IMR-90 (cell line): ENCODE data around the gene IFNK.

Source experiments
- BHLHE40 ChIP-seq: fragments of 150-350 bp; IDR thresholded peaks from 2 replicates; pipeline ENCODE4 v1.6.1; 2016; ENCODE audit warnings: mild to moderate bottlenecking, low read depth, low read length
- CEBPB ChIP-seq: IDR thresholded peaks from 2 replicates; pipeline ENCODE4 v1.6.1; 2012; ENCODE audit warnings: low read depth, low read length, improper control_type of control experiment
- CHD1 ChIP-seq: IDR thresholded peaks from 2 replicates; pipeline ENCODE4 v1.6.1; 2012; ENCODE audit warnings: low read depth, low read length, improper control_type of control experiment
- MAFK ChIP-seq: IDR thresholded peaks from 2 replicates; pipeline ENCODE4 v1.6.1; 2012; ENCODE audit warnings: low read depth, low read length, improper control_type of control experiment
- MAZ ChIP-seq: IDR thresholded peaks from 2 replicates; pipeline ENCODE4 v1.6.1; 2012; ENCODE audit warnings: low read depth, mild to moderate bottlenecking, low read length, improper control_type of control experiment, moderate library complexity, borderline replicate concordance
- MXI1 ChIP-seq: IDR thresholded peaks from 2 replicates; pipeline ENCODE4 v1.6.1; 2012; ENCODE audit warnings: low read depth, mild to moderate bottlenecking, low read length, moderate library complexity, borderline replicate concordance
- NFE2L2 ChIP-seq: fragments of 150-350 bp; IDR thresholded peaks from 2 replicates; pipeline ENCODE4 v1.6.1; 2016; ENCODE audit warnings: low read depth, mild to moderate bottlenecking, low read length
- POLR2A ChIP-seq: IDR thresholded peaks from 2 replicates; pipeline ENCODE4 v1.6.1; 2012; ENCODE audit warnings: mild to moderate bottlenecking, low read depth, low read length
- RCOR1 ChIP-seq: IDR thresholded peaks from 2 replicates; pipeline ENCODE4 v1.6.1; 2012; ENCODE audit warnings: mild to moderate bottlenecking, low read length, improper control_type of control experiment; ENCODE audit not compliant: insufficient replicate concordance
- RFX5 ChIP-seq: IDR thresholded peaks from 2 replicates; pipeline ENCODE4 v1.8.0; 2012; ENCODE audit warnings: low read depth, mild to moderate bottlenecking, low read length, moderate library complexity
- TF ChIP-seq, protein P1 (sequence below): conservative IDR thresholded peaks from 2 replicates; pipeline ENCODE4 v1.5.1; 2012; ENCODE audit warnings: mild to moderate bottlenecking, low read depth, low read length, improper control_type of control experiment
- TF ChIP-seq, protein P2 (sequence below): fragments of 150-350 bp; IDR thresholded peaks from 2 replicates; pipeline ENCODE4 v1.6.1; 2017; ENCODE audit warnings: mild to moderate bottlenecking, antibody characterized with exemption, low read length, low read depth
- TF ChIP-seq, protein P3 (sequence below): fragments of 150-350 bp; IDR thresholded peaks from 2 replicates; pipeline ENCODE4 v1.6.1; 2016; ENCODE audit warnings: low read depth, mild to moderate bottlenecking, low read length, moderate library complexity, borderline replicate concordance

DNA sequence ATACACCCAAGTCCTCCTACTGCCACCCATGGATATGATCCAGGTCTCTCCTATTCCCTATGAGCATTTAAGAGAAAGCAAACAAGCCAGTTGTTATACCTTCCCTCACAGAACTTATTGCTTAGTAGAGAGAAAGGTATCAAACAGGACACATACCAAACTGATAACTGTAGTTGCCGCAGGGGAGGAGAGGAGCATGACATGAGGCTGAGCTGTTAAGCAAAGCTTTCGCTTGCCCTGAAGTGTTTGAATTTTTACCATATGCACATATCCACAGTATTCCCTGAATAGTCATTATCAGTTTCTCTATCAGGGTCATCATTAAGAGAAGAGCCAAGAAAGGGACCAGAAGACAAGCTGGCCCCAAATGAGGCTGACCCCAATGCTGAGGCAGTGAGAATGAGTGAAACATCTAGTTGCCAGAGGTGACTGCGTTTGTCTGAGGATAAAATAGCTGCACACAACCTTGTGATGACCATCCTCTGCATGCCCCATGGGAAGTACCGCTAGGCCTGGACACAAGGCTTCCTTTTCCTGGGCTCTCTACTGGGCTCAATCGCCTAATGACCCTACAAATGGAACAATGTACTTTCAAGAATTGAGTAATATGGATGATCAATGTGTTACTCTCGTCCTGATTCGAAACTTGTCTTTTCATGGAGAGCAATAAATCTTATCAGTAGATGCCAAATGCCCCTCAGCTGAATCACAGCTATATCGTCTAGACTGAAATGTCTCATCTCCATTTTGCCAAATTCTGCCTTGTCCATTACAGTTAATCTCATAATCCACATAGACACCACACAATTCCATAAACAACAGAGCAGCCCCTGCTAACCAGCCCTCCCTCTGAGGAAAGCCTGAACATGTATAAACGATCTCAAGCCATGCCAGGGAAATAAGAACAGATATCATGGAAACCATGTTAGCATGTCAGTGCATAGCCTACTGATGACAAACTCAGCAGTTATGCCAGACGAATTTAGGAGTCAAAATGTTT is 4.3 kb upstream of the IFNK start:
- TF ChIP-seq MXI1 (no peak), POLR2A (no peak), RFX5 (no peak), CEBPB (no peak), MAFK (no peak), MAZ (no peak), CHD1 (no peak), BHLHE40 (no peak), NFE2L2 (no peak), RCOR1 (no peak)
- TF ChIP-seq, protein P1, sequence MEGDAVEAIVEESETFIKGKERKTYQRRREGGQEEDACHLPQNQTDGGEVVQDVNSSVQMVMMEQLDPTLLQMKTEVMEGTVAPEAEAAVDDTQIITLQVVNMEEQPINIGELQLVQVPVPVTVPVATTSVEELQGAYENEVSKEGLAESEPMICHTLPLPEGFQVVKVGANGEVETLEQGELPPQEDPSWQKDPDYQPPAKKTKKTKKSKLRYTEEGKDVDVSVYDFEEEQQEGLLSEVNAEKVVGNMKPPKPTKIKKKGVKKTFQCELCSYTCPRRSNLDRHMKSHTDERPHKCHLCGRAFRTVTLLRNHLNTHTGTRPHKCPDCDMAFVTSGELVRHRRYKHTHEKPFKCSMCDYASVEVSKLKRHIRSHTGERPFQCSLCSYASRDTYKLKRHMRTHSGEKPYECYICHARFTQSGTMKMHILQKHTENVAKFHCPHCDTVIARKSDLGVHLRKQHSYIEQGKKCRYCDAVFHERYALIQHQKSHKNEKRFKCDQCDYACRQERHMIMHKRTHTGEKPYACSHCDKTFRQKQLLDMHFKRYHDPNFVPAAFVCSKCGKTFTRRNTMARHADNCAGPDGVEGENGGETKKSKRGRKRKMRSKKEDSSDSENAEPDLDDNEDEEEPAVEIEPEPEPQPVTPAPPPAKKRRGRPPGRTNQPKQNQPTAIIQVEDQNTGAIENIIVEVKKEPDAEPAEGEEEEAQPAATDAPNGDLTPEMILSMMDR, result no peak
- TF ChIP-seq, protein P2, sequence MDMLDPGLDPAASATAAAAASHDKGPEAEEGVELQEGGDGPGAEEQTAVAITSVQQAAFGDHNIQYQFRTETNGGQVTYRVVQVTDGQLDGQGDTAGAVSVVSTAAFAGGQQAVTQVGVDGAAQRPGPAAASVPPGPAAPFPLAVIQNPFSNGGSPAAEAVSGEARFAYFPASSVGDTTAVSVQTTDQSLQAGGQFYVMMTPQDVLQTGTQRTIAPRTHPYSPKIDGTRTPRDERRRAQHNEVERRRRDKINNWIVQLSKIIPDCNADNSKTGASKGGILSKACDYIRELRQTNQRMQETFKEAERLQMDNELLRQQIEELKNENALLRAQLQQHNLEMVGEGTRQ, result no peak
- TF ChIP-seq, protein P3, sequence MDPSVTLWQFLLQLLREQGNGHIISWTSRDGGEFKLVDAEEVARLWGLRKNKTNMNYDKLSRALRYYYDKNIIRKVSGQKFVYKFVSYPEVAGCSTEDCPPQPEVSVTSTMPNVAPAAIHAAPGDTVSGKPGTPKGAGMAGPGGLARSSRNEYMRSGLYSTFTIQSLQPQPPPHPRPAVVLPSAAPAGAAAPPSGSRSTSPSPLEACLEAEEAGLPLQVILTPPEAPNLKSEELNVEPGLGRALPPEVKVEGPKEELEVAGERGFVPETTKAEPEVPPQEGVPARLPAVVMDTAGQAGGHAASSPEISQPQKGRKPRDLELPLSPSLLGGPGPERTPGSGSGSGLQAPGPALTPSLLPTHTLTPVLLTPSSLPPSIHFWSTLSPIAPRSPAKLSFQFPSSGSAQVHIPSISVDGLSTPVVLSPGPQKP, result no peak
